HepG2 (cell line): Measurements from ENCODE around the gene RARG. TPM values are rescaled to one million over a fixed set of nuclear protein-coding genes. Genes with fewer than 3 reads are reported as not detected.

Source experiments
- ARID2 ChIP-seq: sonication (generic); formaldehyde crosslinking; IDR thresholded peaks from 2 replicates; pipeline ENCODE4 v1.8.1; 2022; ENCODE audit warnings: mild to moderate bottlenecking, missing genetic modification reagents, borderline replicate concordance
- CCAR2 ChIP-seq: fragments of 200-400 bp; formaldehyde crosslinking; optimal IDR thresholded peaks from 2 replicates; pipeline ENCODE3; 2018; ENCODE audit warnings: low read depth, mild to moderate bottlenecking, low read length, moderate library complexity
- EHMT2 ChIP-seq: fragments of 200-600 bp; sonication (generic); IDR thresholded peaks from 2 replicates; pipeline ENCODE4 v1.7.0; 2017; ENCODE audit warnings: antibody characterized with exemption, low read depth, low read length, borderline replicate concordance
- GATAD2A ChIP-seq: IDR thresholded peaks from 2 replicates; pipeline ENCODE4 v1.6.1; 2016
- HMG20B ChIP-seq: conservative IDR thresholded peaks from 2 replicates; pipeline ENCODE4 v1.6.1; 2016; ENCODE audit warnings: missing genetic modification reagents, missing compliant biosample characterization
- HMGA1 ChIP-seq: sonication (generic); formaldehyde crosslinking; conservative IDR thresholded peaks from 2 replicates; pipeline ENCODE4 v1.4.0; 2020; ENCODE audit warnings: missing genetic modification reagents
- MAF1 ChIP-seq: sonication (generic); formaldehyde crosslinking; IDR thresholded peaks from 2 replicates; pipeline ENCODE4 v1.5.0; 2020; ENCODE audit warnings: missing genetic modification reagents, borderline replicate concordance
- MEIS1 ChIP-seq: sonication (generic); formaldehyde crosslinking; IDR thresholded peaks from 2 replicates; pipeline ENCODE4 v1.9.0; 2021; ENCODE audit warnings: mild to moderate bottlenecking, missing genetic modification reagents, moderate library complexity, borderline replicate concordance
- MIXL1 ChIP-seq: IDR thresholded peaks from 2 replicates; pipeline ENCODE4 v1.6.1; 2016
- NFATC3 ChIP-seq: sonication (generic); formaldehyde crosslinking; IDR thresholded peaks from 2 replicates; pipeline ENCODE4 v1.5.1; 2020; ENCODE audit warnings: mild to moderate bottlenecking, missing genetic modification reagents
- PHF5A ChIP-seq: IDR thresholded peaks from one replicate; pipeline ENCODE4 v1.6.1; 2018; ENCODE audit warnings: low read depth, missing genetic modification reagents; ENCODE audit not compliant: unreplicated experiment
- PITX1 ChIP-seq: sonication (generic); formaldehyde crosslinking; IDR thresholded peaks from 2 replicates; pipeline ENCODE4 v1.5.1; 2020; ENCODE audit warnings: mild to moderate bottlenecking, missing genetic modification reagents
- RFX5 ChIP-seq: IDR thresholded peaks from 2 replicates; pipeline ENCODE4 v1.6.1; 2011; ENCODE audit warnings: low read depth, low read length, improper control_type of control experiment
- TBX2 ChIP-seq: sonication (generic); formaldehyde crosslinking; IDR thresholded peaks from 2 replicates; pipeline ENCODE4 v1.5.0; 2020; ENCODE audit warnings: missing genetic modification reagents, mild to moderate bottlenecking, borderline replicate concordance
- ZFY ChIP-seq: sonication (generic); formaldehyde crosslinking; IDR thresholded peaks from 2 replicates; pipeline ENCODE4 v1.4.0; 2020; ENCODE audit warnings: missing genetic modification reagents
- ZFYVE20 ChIP-seq: sonication (generic); formaldehyde crosslinking; IDR thresholded peaks from 2 replicates; pipeline ENCODE4 v1.8.0; 2023; ENCODE audit warnings: low read depth, mild to moderate bottlenecking, moderate library complexity, missing genetic modification reagents, borderline replicate concordance
- ZNF24 ChIP-seq: fragments of 450-650 bp; IDR thresholded peaks from 2 replicates; pipeline ENCODE4 v1.6.1; 2017; ENCODE audit warnings: antibody characterized with exemption, mild to moderate bottlenecking
- ZNF713 ChIP-seq: sonication (generic); formaldehyde crosslinking; IDR thresholded peaks from 2 replicates; pipeline ENCODE4 v1.4.0; 2020; ENCODE audit warnings: mild to moderate bottlenecking, missing genetic modification reagents
- ZNF761 ChIP-seq: sonication (generic); formaldehyde crosslinking; conservative IDR thresholded peaks from 2 replicates; pipeline ENCODE4 v1.4.0; 2020; ENCODE audit warnings: mild to moderate bottlenecking, missing genetic modification reagents
- ZNF788 ChIP-seq: sonication (generic); formaldehyde crosslinking; IDR thresholded peaks from 2 replicates; pipeline ENCODE4 v1.5.0; 2020; ENCODE audit warnings: mild to moderate bottlenecking, missing genetic modification reagents, borderline replicate concordance
- polyA plus RNA-seq, 8 experiments: library from polyadenylated mRNA; depleted of rRNA in 3 of 8; stranded (reverse) in 7 of 8; unstranded in 1 of 8; fragments of >200 nt; fragmentation: Illumina TruSeq in 4 of 8; extraction: Trizol in 4 of 8; gene quantifications; 2 replicates each; pipeline versions ENCODE4 v1.2.1 to v1.2.3, GENCODE V29; 2011 to 2016; ENCODE audit warnings: low read depth in 4 of 8, missing spikeins in 1 of 8, mixed read lengths in 1 of 8; ENCODE audit not compliant: insufficient read depth in 1 of 8
- total RNA-seq, 5 experiments: library from RNA; depleted of rRNA; stranded (reverse); fragments of >200 nt; fragmentation: Illumina TruSeq; extraction: Trizol; gene quantifications; 2 replicates each; pipeline ENCODE4 v1.2.3, GENCODE V29; 2016; ENCODE audit warnings: low read depth in 1 of 5
- TF ChIP-seq, protein P1 (sequence below): sonication (generic); formaldehyde crosslinking; IDR thresholded peaks from 2 replicates; pipeline ENCODE4 v1.9.0; 2021; ENCODE audit warnings: missing genetic modification reagents, borderline replicate concordance
- TF ChIP-seq, protein P2 (sequence below): conservative IDR thresholded peaks from 2 replicates; pipeline ENCODE4 v1.6.1; 2018; ENCODE audit warnings: missing genetic modification reagents
- TF ChIP-seq, protein P3 (sequence below), 2 experiments: sonication (generic) in 1 of 2; formaldehyde crosslinking in 1 of 2; IDR thresholded peaks; 2 replicates each; pipeline versions ENCODE4 v1.4.0 to v1.6.1; 2018 to 2020; ENCODE audit warnings: missing genetic modification reagents in 2 of 2, borderline replicate concordance in 1 of 2, low read depth in 1 of 2, mild to moderate bottlenecking in 1 of 2, missing biosample characterization in 1 of 2
- TF ChIP-seq, protein P4 (sequence below): sonication (generic); formaldehyde crosslinking; conservative IDR thresholded peaks from 2 replicates; pipeline ENCODE4 v1.5.0; 2020; ENCODE audit warnings: missing genetic modification reagents

The RARG gene
- total and polyA plus RNA-seq, 2 of the 13 experiments (the other 11 are each of a cell fraction or from before 2014, with no cell fraction given) = 0.77 to 1.5 TPM

DNA sequence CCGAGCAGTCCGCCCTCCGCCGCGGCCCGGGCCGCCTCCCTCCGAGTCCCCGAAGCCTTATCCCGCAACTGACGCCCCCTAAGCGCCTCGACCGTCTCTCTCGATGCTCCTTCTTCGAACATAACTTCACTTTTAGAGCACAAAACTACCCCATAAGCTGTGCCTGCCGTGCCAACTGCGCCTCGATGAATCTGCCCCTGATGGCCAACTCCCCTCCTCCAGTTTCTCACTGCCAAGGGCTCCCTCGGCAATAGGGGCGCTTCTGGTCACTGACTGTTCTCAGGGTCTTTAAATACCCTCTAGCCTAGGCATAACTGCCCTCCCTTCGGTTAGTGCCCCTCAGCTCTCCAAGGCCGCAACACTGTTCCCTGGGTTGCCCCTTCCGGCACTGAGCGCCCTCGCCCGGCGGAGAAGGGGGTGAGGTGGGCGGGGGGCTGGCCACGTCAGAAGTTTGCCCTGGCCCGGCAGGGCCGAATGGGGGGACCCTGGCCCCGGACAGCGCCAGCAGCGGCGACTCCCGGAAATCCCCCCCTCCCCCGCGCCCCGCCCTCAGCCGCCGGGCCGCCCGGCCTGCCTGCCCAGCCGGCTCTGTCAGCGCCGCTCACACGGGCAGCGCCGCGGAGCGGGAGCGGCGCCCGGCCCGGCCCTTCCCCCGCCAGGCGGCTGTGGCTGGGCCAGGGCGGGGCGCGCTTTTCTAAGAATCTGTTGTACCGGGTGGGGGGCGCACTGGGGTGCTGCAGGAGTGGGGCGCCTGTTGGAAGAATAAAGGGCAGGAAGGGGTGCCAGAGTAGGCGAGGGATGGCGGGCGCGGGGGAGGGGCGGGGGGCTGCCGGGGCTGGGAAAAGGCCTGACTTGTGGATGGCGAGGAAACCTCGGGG is 10.6 kb downstream of the RARG start (continued):
- TF ChIP-seq ZNF788 (CRISPR knock-in tag) = peak; percentile 59; the same call in 1 of the 2 replicates
- TF ChIP-seq EHMT2 = no peak
- TF ChIP-seq RFX5 = no peak
- no peak for TF ChIP-seq MIXL1 (CRISPR knock-in tag)
- TF ChIP-seq ZFYVE20 (CRISPR knock-in tag) = no peak
- TF ChIP-seq, protein P1, sequence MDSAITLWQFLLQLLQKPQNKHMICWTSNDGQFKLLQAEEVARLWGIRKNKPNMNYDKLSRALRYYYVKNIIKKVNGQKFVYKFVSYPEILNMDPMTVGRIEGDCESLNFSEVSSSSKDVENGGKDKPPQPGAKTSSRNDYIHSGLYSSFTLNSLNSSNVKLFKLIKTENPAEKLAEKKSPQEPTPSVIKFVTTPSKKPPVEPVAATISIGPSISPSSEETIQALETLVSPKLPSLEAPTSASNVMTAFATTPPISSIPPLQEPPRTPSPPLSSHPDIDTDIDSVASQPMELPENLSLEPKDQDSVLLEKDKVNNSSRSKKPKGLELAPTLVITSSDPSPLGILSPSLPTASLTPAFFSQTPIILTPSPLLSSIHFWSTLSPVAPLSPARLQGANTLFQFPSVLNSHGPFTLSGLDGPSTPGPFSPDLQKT (CRISPR knock-in tag) = no peak
- no peak for TF ChIP-seq HMG20B (CRISPR knock-in tag)
- TF ChIP-seq MEIS1 (CRISPR knock-in tag) = no peak
- TF ChIP-seq ZFY (CRISPR knock-in tag) = peak; percentile 57
- TF ChIP-seq CCAR2 = no peak
- no peak for TF ChIP-seq HMGA1 (CRISPR knock-in tag)
- TF ChIP-seq PHF5A (CRISPR knock-in tag) = no peak
- no peak for TF ChIP-seq ZNF24
- TF ChIP-seq, protein P2, sequence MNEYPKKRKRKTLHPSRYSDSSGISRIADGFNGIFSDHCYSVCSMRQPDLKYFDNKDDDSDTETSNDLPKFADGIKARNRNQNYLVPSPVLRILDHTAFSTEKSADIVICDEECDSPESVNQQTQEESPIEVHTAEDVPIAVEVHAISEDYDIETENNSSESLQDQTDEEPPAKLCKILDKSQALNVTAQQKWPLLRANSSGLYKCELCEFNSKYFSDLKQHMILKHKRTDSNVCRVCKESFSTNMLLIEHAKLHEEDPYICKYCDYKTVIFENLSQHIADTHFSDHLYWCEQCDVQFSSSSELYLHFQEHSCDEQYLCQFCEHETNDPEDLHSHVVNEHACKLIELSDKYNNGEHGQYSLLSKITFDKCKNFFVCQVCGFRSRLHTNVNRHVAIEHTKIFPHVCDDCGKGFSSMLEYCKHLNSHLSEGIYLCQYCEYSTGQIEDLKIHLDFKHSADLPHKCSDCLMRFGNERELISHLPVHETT (CRISPR knock-in tag) = peak; percentile 57
- no peak for TF ChIP-seq ZNF713 (CRISPR knock-in tag)
- no peak for TF ChIP-seq TBX2 (CRISPR knock-in tag)
- TF ChIP-seq, protein P3, sequence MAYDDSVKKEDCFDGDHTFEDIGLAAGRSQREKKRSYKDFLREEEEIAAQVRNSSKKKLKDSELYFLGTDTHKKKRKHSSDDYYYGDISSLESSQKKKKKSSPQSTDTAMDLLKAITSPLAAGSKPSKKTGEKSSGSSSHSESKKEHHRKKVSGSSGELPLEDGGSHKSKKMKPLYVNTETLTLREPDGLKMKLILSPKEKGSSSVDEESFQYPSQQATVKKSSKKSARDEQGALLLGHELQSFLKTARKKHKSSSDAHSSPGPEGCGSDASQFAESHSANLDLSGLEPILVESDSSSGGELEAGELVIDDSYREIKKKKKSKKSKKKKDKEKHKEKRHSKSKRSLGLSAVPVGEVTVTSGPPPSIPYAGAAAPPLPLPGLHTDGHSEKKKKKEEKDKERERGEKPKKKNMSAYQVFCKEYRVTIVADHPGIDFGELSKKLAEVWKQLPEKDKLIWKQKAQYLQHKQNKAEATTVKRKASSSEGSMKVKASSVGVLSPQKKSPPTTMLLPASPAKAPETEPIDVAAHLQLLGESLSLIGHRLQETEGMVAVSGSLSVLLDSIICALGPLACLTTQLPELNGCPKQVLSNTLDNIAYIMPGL (CRISPR knock-in tag; IDR thresholded peaks at IDR 0.05; ENCODE audit: borderline replicate concordance in 1 of 2, low read depth in 1 of 2) = peak in 1 of 2 experiments; percentile 64; a peak in 1 of 4 replicates
- TF ChIP-seq NFATC3 (CRISPR knock-in tag) = peak; percentile 25; the same call in 1 of the 2 replicates
- no peak for TF ChIP-seq PITX1 (CRISPR knock-in tag)
- TF ChIP-seq ARID2 (CRISPR knock-in tag) = no peak
- TF ChIP-seq MAF1 (CRISPR knock-in tag) = peak; percentile 51; the same call in 1 of the 2 replicates
- TF ChIP-seq GATAD2A (CRISPR knock-in tag) = peak; percentile 51
- TF ChIP-seq, protein P4, sequence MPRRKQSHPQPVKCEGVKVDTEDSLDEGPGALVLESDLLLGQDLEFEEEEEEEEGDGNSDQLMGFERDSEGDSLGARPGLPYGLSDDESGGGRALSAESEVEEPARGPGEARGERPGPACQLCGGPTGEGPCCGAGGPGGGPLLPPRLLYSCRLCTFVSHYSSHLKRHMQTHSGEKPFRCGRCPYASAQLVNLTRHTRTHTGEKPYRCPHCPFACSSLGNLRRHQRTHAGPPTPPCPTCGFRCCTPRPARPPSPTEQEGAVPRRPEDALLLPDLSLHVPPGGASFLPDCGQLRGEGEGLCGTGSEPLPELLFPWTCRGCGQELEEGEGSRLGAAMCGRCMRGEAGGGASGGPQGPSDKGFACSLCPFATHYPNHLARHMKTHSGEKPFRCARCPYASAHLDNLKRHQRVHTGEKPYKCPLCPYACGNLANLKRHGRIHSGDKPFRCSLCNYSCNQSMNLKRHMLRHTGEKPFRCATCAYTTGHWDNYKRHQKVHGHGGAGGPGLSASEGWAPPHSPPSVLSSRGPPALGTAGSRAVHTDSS (CRISPR knock-in tag) = no peak
- TF ChIP-seq ZNF761 (CRISPR knock-in tag) = no peak
